HUES6 (cell line): ENCODE measurements around the gene DNAJC10.

Source experiments
- H3K27ac ChIP-seq: 2 replicates; pipeline ENCODE4 v1.7.0; 2013; ENCODE audit warnings: low read depth, mild to moderate bottlenecking, low read length, inconsistent platforms
- H3K27me3 ChIP-seq: 2 replicates; pipeline ENCODE4 v1.6.1; 2013; ENCODE audit warnings: low read length; ENCODE audit not compliant: control insufficient read depth, insufficient read depth
- H3K36me3 ChIP-seq: 2 replicates; pipeline ENCODE4 v1.6.1; 2013; ENCODE audit warnings: low read length; ENCODE audit not compliant: control insufficient read depth, insufficient read depth
- H3K4me1 ChIP-seq: 2 replicates; pipeline ENCODE4 v1.6.1; 2013; ENCODE audit warnings: low read length; ENCODE audit not compliant: control insufficient read depth, insufficient read depth
- H3K4me3 ChIP-seq: 2 replicates; pipeline ENCODE4 v1.5.1; 2013; ENCODE audit warnings: low read depth, low read length
- H3K9ac ChIP-seq: one replicate; pipeline ENCODE4 v1.6.1; 2013; ENCODE audit warnings: mild to moderate bottlenecking, low read length
- H3K9me3 ChIP-seq: 2 replicates; pipeline ENCODE4 v1.6.1; 2013; ENCODE audit warnings: low read depth, low read length; ENCODE audit not compliant: control insufficient read depth, insufficient read depth

DNAJC10 gene

DNA sequence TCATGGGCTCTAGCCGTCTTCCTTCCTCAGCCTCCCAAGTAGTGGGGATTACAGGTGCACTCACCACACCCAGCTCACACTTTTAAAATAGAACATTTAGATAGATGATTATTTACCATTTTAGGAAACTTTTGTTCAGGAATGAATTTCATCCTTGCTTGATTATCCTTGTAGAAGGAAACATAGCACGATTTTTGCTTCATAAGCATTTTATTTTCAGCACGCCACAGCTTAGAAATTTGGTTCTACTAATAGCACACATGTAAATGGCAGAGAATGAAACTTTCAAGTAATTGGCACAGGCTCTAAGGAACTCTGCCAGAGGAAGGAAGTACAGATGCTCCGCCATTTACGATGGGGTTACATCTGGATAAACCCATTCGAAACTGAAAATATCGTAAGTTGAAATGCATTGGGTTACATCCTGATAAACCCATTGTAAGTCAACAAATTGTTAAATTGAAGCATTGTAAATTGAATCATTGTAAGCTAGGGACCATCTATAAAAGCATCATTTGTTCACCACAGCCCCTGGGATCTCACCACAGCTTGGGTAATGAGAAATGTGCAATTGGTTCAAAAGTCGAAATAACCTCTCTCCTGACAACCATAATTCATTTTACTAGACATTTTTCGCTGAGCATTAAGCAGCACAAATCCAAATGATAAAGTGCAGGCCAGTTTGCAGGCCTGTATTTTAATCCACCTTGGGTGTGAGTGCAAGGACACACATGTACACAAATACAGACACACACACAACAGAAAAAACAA is 117.2 kb downstream of the DNAJC10 start:
- Histone ChIP-seq H3K9me3 (no peaks in the 10 kb centered on the region), H3K4me1 (no peaks in the 10 kb centered on the region), H3K27me3 (no peaks in the 10 kb centered on the region), H3K9ac (no peak overlapping the region), H3K36me3 (no peaks in the 10 kb centered on the region), H3K27ac (no peak overlapping the region), H3K4me3 (no peak overlapping the region)

DNA sequence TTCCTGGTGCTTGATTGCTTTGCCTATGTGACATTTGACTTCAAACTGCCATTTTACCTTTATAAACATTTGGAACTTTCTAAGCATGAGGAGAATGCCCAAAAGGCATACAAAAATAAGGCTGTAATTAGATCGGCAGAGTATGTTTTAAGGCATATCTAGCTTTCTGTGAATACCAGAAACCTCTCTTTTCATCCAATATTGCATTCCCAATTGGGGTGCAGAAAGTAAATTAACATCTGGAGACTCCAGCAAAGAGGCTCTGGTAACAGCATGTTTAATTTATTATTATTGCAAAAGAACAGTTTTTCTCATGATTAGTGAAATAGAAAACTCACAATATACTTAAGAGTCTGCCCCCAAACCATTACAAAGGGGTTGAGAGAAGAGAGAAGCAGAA is 118.2 kb downstream of the DNAJC10 start:
- Histone ChIP-seq H3K4me3 (no peak overlapping the region), H3K9ac (no peak overlapping the region), H3K4me1 (no peaks in the 10 kb centered on the region), H3K9me3 (no peaks in the 10 kb centered on the region), H3K27ac (no peak overlapping the region), H3K27me3 (no peaks in the 10 kb centered on the region), H3K36me3 (no peaks in the 10 kb centered on the region)

DNA sequence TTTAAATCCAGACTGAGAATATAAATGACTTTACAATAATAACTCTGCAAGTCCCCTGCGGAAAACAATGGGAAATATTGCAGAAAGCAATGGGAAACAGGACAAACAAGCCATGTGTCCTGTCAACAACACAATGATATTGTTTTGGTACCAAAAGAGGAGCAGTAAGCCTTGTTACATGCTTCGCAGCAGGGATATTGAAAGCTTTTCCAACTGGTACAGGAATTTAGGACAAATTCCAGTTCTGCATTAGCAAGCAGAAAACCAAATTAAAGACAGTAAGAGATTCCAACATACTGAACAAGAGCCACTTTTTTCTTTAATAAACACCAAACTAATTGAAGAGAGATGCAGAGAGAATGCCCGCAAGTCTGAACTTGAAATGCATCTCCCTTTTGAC is 120.4 kb downstream of the DNAJC10 start:
- Histone ChIP-seq H3K27ac (no peak overlapping the region), H3K9me3 (no peaks in the 10 kb centered on the region), H3K9ac (no peak overlapping the region), H3K36me3 (no peaks in the 10 kb centered on the region), H3K27me3 (no peaks in the 10 kb centered on the region), H3K4me1 (peaks cover 3% of the 10 kb centered on the region; the same call in 1 of the 2 replicates), H3K4me3 (no peak overlapping the region)
